Neural cell (in vitro differentiated cells): ENCODE measurements around the gene MLLT3. TPM values are rescaled to one million over a fixed set of nuclear protein-coding genes. Genes with fewer than 3 reads are reported as not detected.

Experiments used
- H2AFZ ChIP-seq: fragments of 200-600, 300-800 bp; sonication (generic), shearing (Covaris generic); 2 replicates; pipeline ENCODE4 v1.6.0; 2014; ENCODE audit warnings: low read depth, mild to moderate bottlenecking, antibody characterized with exemption, low read length, moderate library complexity
- H3F3A ChIP-seq: fragments of 200-600 bp; shearing (Covaris generic); 2 replicates; pipeline ENCODE4 v1.6.1; 2016; ENCODE audit warnings: mild to moderate bottlenecking, moderate library complexity, mixed read lengths, antibody characterized with exemption, low read length; ENCODE audit not compliant: insufficient read depth, poor library complexity, severe bottlenecking
- H3K27ac ChIP-seq: fragments of 200-600, 300-800 bp; sonication (generic), shearing (Covaris generic); 2 replicates; pipeline ENCODE4 v1.5.1; 2014; ENCODE audit warnings: mild to moderate bottlenecking, low read length, moderate library complexity
- H3K27me3 ChIP-seq: fragments of 300-800, 200-600 bp; sonication (generic), shearing (Covaris generic); 2 replicates; pipeline ENCODE4 v1.6.0; 2014; ENCODE audit warnings: mild to moderate bottlenecking, low read depth, low read length, moderate library complexity; ENCODE audit not compliant: insufficient read depth
- H3K36me3 ChIP-seq: fragments of 300-800, 200-600 bp; sonication (generic), shearing (Covaris generic); 2 replicates; pipeline ENCODE4 v1.5.1; 2014; ENCODE audit warnings: mild to moderate bottlenecking, antibody characterized with exemption, low read length, moderate library complexity; ENCODE audit not compliant: insufficient read depth
- H3K4me2 ChIP-seq: fragments of 300-800, 200-600 bp; sonication (generic), shearing (Covaris generic); 2 replicates; pipeline ENCODE4 v1.6.0; 2014; ENCODE audit warnings: mild to moderate bottlenecking, low read length
- H3K4me3 ChIP-seq: fragments of 300-800, 200-600 bp; sonication (generic), shearing (Covaris generic); 2 replicates; pipeline ENCODE4 v1.5.1; 2014; ENCODE audit warnings: mild to moderate bottlenecking, low read length, moderate library complexity
- H3K79me2 ChIP-seq: fragments of 200-600 bp; shearing (Covaris generic); replicated peaks from 2 replicates; pipeline ENCODE4 v1.6.0; 2014; ENCODE audit warnings: mild to moderate bottlenecking, low read length, moderate library complexity; ENCODE audit not compliant: insufficient read depth
- H3K9ac ChIP-seq: fragments of 300-800, 200-600 bp; sonication (generic), shearing (Covaris generic); 2 replicates; pipeline ENCODE4 v1.6.1; 2016; ENCODE audit warnings: mild to moderate bottlenecking, low read length, mixed read lengths
- H3K9me2 ChIP-seq: fragments of 200-600 bp; shearing (Covaris generic); 2 replicates; pipeline ENCODE4 v1.6.1; 2016; ENCODE audit warnings: mild to moderate bottlenecking, low read length, mixed read lengths; ENCODE audit not compliant: insufficient read depth
- H3K9me3 ChIP-seq: fragments of 200-600, 300-800 bp; sonication (generic), shearing (Covaris generic); 2 replicates; pipeline ENCODE4 v1.6.1; 2016; ENCODE audit warnings: mild to moderate bottlenecking, mixed run types, low read length, moderate library complexity, mixed read lengths
- H4K20me1 ChIP-seq: fragments of 200-600 bp; shearing (Covaris generic); 2 replicates; pipeline ENCODE4 v1.6.1; 2016; ENCODE audit warnings: mild to moderate bottlenecking, mixed run types; ENCODE audit not compliant: insufficient read depth
- CTCF ChIP-seq: fragments of 450-650 bp; IDR thresholded peaks from 2 replicates; pipeline ENCODE4 v1.5.1; 2014; ENCODE audit warnings: antibody characterized with exemption, mild to moderate bottlenecking, moderate library complexity; ENCODE audit not compliant: poor library complexity, severe bottlenecking
- EP300 ChIP-seq: fragments of 450-650 bp; conservative IDR thresholded peaks from 2 replicates; pipeline ENCODE4 v1.6.1; 2014; ENCODE audit warnings: antibody characterized with exemption, mild to moderate bottlenecking, moderate library complexity; ENCODE audit not compliant: poor library complexity, severe bottlenecking
- EZH2 ChIP-seq: fragments of 200-600, 300-800 bp; shearing (Covaris generic), sonication (generic); IDR thresholded peaks from 2 replicates; pipeline ENCODE4 v1.6.1; 2014; ENCODE audit warnings: antibody characterized with exemption, low read length, borderline replicate concordance, mild to moderate bottlenecking; ENCODE audit not compliant: insufficient read depth, poor library complexity, severe bottlenecking
- MXI1 ChIP-seq: fragments of 450-650 bp; conservative IDR thresholded peaks from 2 replicates; pipeline ENCODE4 v1.6.1; 2014; ENCODE audit warnings: antibody characterized with exemption, mild to moderate bottlenecking; ENCODE audit not compliant: poor library complexity, severe bottlenecking
- POLR2AphosphoS5 ChIP-seq: IDR thresholded peaks from 2 replicates; pipeline ENCODE4 v1.6.1; 2012
- RAD21 ChIP-seq: fragments of 450-650 bp; conservative IDR thresholded peaks from 2 replicates; pipeline ENCODE4 v1.6.1; 2014; ENCODE audit warnings: antibody characterized with exemption, mild to moderate bottlenecking, moderate library complexity
- REST ChIP-seq: IDR thresholded peaks from 2 replicates; pipeline ENCODE4 v1.6.1; 2012; ENCODE audit warnings: borderline replicate concordance
- SMC3 ChIP-seq: fragments of 450-650 bp; conservative IDR thresholded peaks from 2 replicates; pipeline ENCODE4 v1.6.1; 2014; ENCODE audit warnings: antibody characterized with exemption, mild to moderate bottlenecking, moderate library complexity; ENCODE audit not compliant: poor library complexity
- TAF1 ChIP-seq: IDR thresholded peaks from 2 replicates; pipeline ENCODE4 v1.6.1; 2012; ENCODE audit warnings: low read depth
- polyA plus RNA-seq: library from polyadenylated mRNA; depleted of rRNA; stranded (reverse); fragments of >200 nt; gene quantifications from 2 replicates; pipeline ENCODE4 v1.2.3, GENCODE V29; 2014

Gene MLLT3
- polyA plus RNA-seq, 1 donor from 2014 or later: 61.5 TPM

GRCh38 chr9:20532584-20532983 is 89.7 kb downstream of the MLLT3 start:
- Histone ChIP-seq H3K79me2 (peaks cover 26% of the 10 kb centered on the region), H3K9me3 (no peaks in the 10 kb centered on the region), H2AFZ (no peak overlapping the region), H3K27me3 (no peaks in the 10 kb centered on the region), H3K4me3 (no peak overlapping the region), H3K36me3 (no peaks in the 10 kb centered on the region), H3K4me2 (no peak overlapping the region), H3K9me2 (no peaks in the 10 kb centered on the region), H3F3A (no peaks in the 10 kb centered on the region), H4K20me1 (peaks cover 14% of the 10 kb centered on the region), H3K9ac (no peak overlapping the region), H3K27ac (no peak overlapping the region)
- TF ChIP-seq POLR2AphosphoS5 (no peak), REST (no peak), CTCF (no peak), RAD21 (no peak), TAF1 (no peak), SMC3 (no peak), MXI1 (no peak), EP300 (no peak), EZH2 (no peak)

GRCh38 chr9:20529837-20530236 is 92.5 kb downstream of the MLLT3 start:
- TF ChIP-seq EZH2 (no peak), CTCF (no peak), RAD21 (no peak), POLR2AphosphoS5 (no peak), TAF1 (no peak), MXI1 (no peak), REST (no peak), EP300 (no peak), SMC3 (no peak)
- H3K27ac ChIP-seq: no peak overlapping the region
- H4K20me1 ChIP-seq: peaks cover 14% of the 10 kb centered on the region
- no peak overlapping the region for H3K4me2 ChIP-seq
- H3K36me3 ChIP-seq: no peaks in the 10 kb centered on the region
- no peak overlapping the region for H2AFZ ChIP-seq
- no peaks in the 10 kb centered on the region for H3F3A ChIP-seq
- H3K4me3 ChIP-seq: no peak overlapping the region
- H3K9ac ChIP-seq: no peak overlapping the region
- peaks cover 12% of the 10 kb centered on the region for H3K79me2 ChIP-seq
- no peaks in the 10 kb centered on the region for H3K9me3 ChIP-seq
- no peaks in the 10 kb centered on the region for H3K9me2 ChIP-seq
- no peaks in the 10 kb centered on the region for H3K27me3 ChIP-seq
